Naive thymus-derived CD4-positive, alpha-beta T cell (primary cell): ENCODE measurements around the gene PTTG2. TPM values are rescaled to one million over a fixed set of nuclear protein-coding genes. Genes with fewer than 3 reads are reported as not detected.
A peak's percentile ranks its signal among the peaks of the same experiment; 100 is the strongest.

Experiments
- ATAC-seq: fragments of 150-1000 bp; cut with Tn5 transposase; 2 replicates; pipeline ENCODE4 v1.10.0; 2021; ENCODE audit warnings: mild to moderate bottlenecking, moderate library complexity
- CTCF ChIA-PET: fragments of 350-600 bp; sonication (Branson Sonifier 250); formaldehyde crosslinking; loops from one replicate; lab custom pipeline; 2021; ENCODE audit warnings: antibody characterized with exemption; lab: Charles Lee
- POLR2A ChIA-PET: fragments of 350-600 bp; sonication (Branson Sonifier 250); formaldehyde crosslinking; loops from one replicate; lab custom pipeline; 2021; ENCODE audit warnings: antibody characterized with exemption, inconsistent platforms; lab: Charles Lee
- DNase-seq, 9 donors: peaks; one replicate each; pipeline versions ENCODE4 v3.0.0 to v3.0.0-alpha.2; 2020 to 2022; ENCODE audit warnings: mixed read lengths in 1 of 9
- H3K27ac ChIP-seq: one replicate; pipeline ENCODE4 v1.7.0; 2013; ENCODE audit warnings: mild to moderate bottlenecking, low read depth, low read length, moderate library complexity
- H3K27me3 ChIP-seq, 2 donors: one replicate each; pipeline ENCODE4 v1.7.0; 2013; ENCODE audit warnings: low read length in 2 of 2, mild to moderate bottlenecking in 2 of 2, moderate library complexity in 2 of 2; ENCODE audit not compliant: control insufficient read depth in 2 of 2, insufficient read depth in 2 of 2
- H3K36me3 ChIP-seq, 3 experiments: 1 replicate in 2 of 3; 2 replicates in 1 of 3; pipeline ENCODE4 v1.7.0; 2013; ENCODE audit warnings: low read length in 3 of 3, mild to moderate bottlenecking in 3 of 3, moderate library complexity in 1 of 3; ENCODE audit not compliant: insufficient read depth in 3 of 3, control insufficient read depth in 2 of 3
- H3K4me1 ChIP-seq, 2 donors: one replicate each; pipeline ENCODE4 v1.7.0; 2013; ENCODE audit warnings: low read length in 2 of 2, mild to moderate bottlenecking in 2 of 2, moderate library complexity in 1 of 2; ENCODE audit not compliant: control insufficient read depth in 2 of 2, insufficient read depth in 2 of 2
- H3K4me3 ChIP-seq: 2 replicates; pipeline ENCODE4 v1.7.0; 2013; ENCODE audit warnings: mild to moderate bottlenecking, low read length
- H3K9me3 ChIP-seq, 3 experiments: 1 replicate in 2 of 3; 2 replicates in 1 of 3; pipeline ENCODE4 v1.7.0; 2013; ENCODE audit warnings: low read length in 3 of 3; ENCODE audit not compliant: control insufficient read depth in 2 of 3
- H3K27ac Mint-ChIP-seq, 9 donors: one replicate each; pipeline ENCODE4 v1.8.0; 2020 to 2022; ENCODE audit warnings: mixed read lengths in 9 of 9, mild to moderate bottlenecking in 8 of 9, moderate library complexity in 5 of 9, inconsistent platforms in 2 of 9
- H3K27me3 Mint-ChIP-seq, 5 donors: one replicate each; pipeline ENCODE4 v1.8.0; 2021 to 2022; ENCODE audit warnings: mixed read lengths in 5 of 5, mild to moderate bottlenecking in 1 of 5
- H3K36me3 Mint-ChIP-seq, 5 donors: one replicate each; pipeline ENCODE4 v1.8.0; 2020 to 2022; ENCODE audit warnings: mixed read lengths in 5 of 5, mild to moderate bottlenecking in 3 of 5, inconsistent platforms in 1 of 5
- H3K4me1 Mint-ChIP-seq, 7 donors: one replicate each; pipeline ENCODE4 v1.8.0; 2020 to 2022; ENCODE audit warnings: mixed read lengths in 7 of 7, mild to moderate bottlenecking in 3 of 7, inconsistent platforms in 1 of 7
- H3K4me3 Mint-ChIP-seq, 10 donors: one replicate each; pipeline ENCODE4 v1.8.0; 2020 to 2022; ENCODE audit warnings: mild to moderate bottlenecking in 10 of 10, mixed read lengths in 10 of 10, moderate library complexity in 6 of 10, inconsistent platforms in 2 of 10
- H3K9me3 Mint-ChIP-seq, 11 donors: one replicate each; pipeline ENCODE4 v1.8.0; 2020 to 2022; ENCODE audit warnings: mixed read lengths in 11 of 11, mild to moderate bottlenecking in 4 of 11, inconsistent platforms in 1 of 11, moderate library complexity in 1 of 11
- intact Hi-C, 2 donors: fragments of 100-400 bp; cut with micrococcal nuclease; formaldehyde crosslinking; loops; one replicate each; pipeline ENCODE4 v1.15.1; 2023
- polyA plus RNA-seq, 2 donors: library from polyadenylated mRNA; unstranded; fragments of 300-500 nt; fragmentation: Illumina TruSeq; gene quantifications; one replicate each; pipeline ENCODE4 v1.2.3, GENCODE V29; 2021
- total RNA-seq, 6 experiments: library from RNA in 5 of 6; stranded (reverse) in 5 of 6; gene quantifications; 1 replicate in 5 of 6; 2 replicates in 1 of 6; pipeline ENCODE4 v1.2.3 and lab custom pipeline; 2021 to 2026

Gene PTTG2
- total and polyA plus RNA-seq, 7 experiments from 2014 or later: 0.56 to 2.5 (median 1.6) TPM

DNA sequence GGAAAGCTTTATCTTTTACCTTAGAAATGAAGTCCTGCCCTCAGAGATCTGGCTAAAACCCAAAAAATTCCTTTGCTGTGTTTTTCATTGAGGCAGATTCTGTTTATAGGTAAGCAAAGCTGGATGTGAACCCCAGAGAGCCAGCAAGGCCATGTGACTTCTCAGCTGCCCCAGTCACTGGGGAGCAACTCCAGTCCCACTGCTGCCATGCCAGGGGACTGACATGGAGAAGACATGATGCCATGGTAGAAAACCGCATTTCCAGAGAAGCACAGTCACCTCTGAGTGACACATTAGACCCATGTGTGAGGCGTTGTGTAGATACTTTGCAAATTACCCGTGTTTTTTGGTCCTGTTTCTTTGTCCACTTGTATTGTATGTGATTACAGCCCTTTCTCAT is 45.4 kb downstream of the PTTG2 start:
- Mint-ChIP-seq H3K27ac (peak overlapping the region in 1 of 9 donors; percentile 11), H3K36me3 (no peaks in the 10 kb centered on the region), H3K9me3 (no peaks in the 10 kb centered on the region), H3K27me3 (peaks cover 0 to 2% (median 0%) of the 10 kb centered on the region in 5 donors), H3K4me3 (no peak overlapping the region), H3K4me1 (peaks cover 6 to 66% (median 39%) of the 10 kb centered on the region in 7 donors)
- CTCF ChIA-PET: interaction anchor here (0.6 kb wide), 2 partner anchors 399 to 585 kb away, joined by 3 read pairs; no protein-coding TSS in a partner anchor
- DNase-seq (no peak), ATAC-seq (no peak)
- POLR2A ChIA-PET: no interaction called here
- Histone ChIP-seq H3K9me3 (no peaks in the 10 kb centered on the region), H3K4me3 (no peak overlapping the region), H3K27ac (no peak overlapping the region), H3K36me3 (no peaks in the 10 kb centered on the region), H3K4me1 (peaks cover 0 to 14% of the 10 kb centered on the region in 2 donors), H3K27me3 (no peaks in the 10 kb centered on the region)
- intact Hi-C loops: no loop called here

DNA sequence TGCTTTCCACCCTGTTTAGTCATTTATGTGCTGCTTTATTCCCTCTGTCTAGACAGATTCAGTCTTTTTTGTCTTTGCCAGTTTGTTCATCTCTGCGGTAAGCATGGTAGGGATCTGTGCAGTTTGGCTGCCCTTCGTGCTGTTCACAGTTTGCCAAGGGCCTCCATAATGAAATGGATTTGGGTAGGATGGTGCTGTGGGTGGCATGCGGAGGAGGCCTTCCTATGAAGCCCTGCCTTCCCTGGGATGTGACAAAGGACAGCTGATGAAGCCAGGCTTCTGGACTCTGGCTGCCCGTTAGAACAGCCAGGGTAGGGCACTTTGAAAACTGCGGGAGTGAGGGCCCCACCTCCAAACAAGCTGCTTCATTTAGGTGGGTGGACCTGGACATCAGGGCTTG is 47.4 kb downstream of the PTTG2 start:
- ATAC-seq (no peak), DNase-seq (no peak)
- no peak overlapping the region for H3K4me3 Mint-ChIP-seq
- H3K36me3 ChIP-seq: no peaks in the 10 kb centered on the region
- H3K4me1 Mint-ChIP-seq: peaks cover 13 to 61% (median 37%) of the 10 kb centered on the region in 7 donors
- POLR2A ChIA-PET: no interaction called here
- peaks cover 0 to 10% of the 10 kb centered on the region in 2 donors for H3K4me1 ChIP-seq
- no peak overlapping the region for H3K27ac ChIP-seq
- H3K27ac Mint-ChIP-seq: peak overlapping the region in 1 of 9 donors; percentile 52
- CTCF ChIA-PET: no interaction called here
- no peaks in the 10 kb centered on the region for H3K27me3 ChIP-seq
- no peaks in the 10 kb centered on the region for H3K9me3 Mint-ChIP-seq
- H3K36me3 Mint-ChIP-seq: no peaks in the 10 kb centered on the region
- H3K9me3 ChIP-seq: no peaks in the 10 kb centered on the region
- H3K27me3 Mint-ChIP-seq: peaks cover 0 to 2% (median 0%) of the 10 kb centered on the region in 5 donors
- no peak overlapping the region for H3K4me3 ChIP-seq
- intact Hi-C loops: no loop called here

DNA sequence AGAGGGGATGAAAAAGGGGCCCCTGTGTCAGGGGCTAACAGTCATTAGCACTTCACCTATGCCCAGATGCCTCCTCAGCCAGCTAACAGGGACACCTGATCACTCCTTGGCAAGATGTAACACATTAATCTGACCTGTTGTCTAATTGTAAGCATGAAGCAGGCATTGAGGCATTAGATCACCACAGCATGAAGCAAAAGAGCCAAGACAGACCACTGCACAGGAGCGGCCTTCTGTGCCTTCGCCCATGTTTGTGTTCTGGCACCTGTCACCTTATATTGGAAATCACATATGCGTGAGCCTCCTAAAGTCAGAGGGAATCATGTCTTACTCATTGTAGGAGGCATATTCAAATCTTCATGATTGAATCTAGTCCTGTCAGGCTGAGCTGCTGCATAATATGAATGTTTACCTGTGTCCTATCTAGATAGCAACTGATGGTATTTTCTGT is 48.4 kb downstream of the PTTG2 start:
- DNase-seq (no peak), ATAC-seq (no peak)
- Mint-ChIP-seq H3K27ac (no peak overlapping the region), H3K27me3 (peaks cover 0 to 2% (median 0%) of the 10 kb centered on the region in 5 donors), H3K9me3 (no peaks in the 10 kb centered on the region), H3K36me3 (peaks cover 0 to under 1% (median 0%) of the 10 kb centered on the region in 5 donors), H3K4me3 (no peak overlapping the region), H3K4me1 (peaks cover 9 to 53% (median 29%) of the 10 kb centered on the region in 7 donors)
- no peak overlapping the region for H3K4me3 ChIP-seq
- no peaks in the 10 kb centered on the region for H3K27me3 ChIP-seq
- H3K36me3 ChIP-seq: no peaks in the 10 kb centered on the region
- H3K27ac ChIP-seq: no peak overlapping the region
- no peaks in the 10 kb centered on the region for H3K9me3 ChIP-seq
- ChIA-PET POLR2A (no interaction called here), CTCF (no interaction called here)
- H3K4me1 ChIP-seq: peaks cover 0 to 4% of the 10 kb centered on the region in 2 donors
- intact Hi-C loops: no loop called here

- ChIA-PET CTCF (no interaction called here), POLR2A (no interaction called here)
- H3K4me1 Mint-ChIP-seq: peaks cover 9 to 47% (median 27%) of the 10 kb centered on the region in 7 donors
- Histone ChIP-seq H3K4me1 (no peaks in the 10 kb centered on the region), H3K9me3 (no peaks in the 10 kb centered on the region), H3K4me3 (no peak overlapping the region), H3K27me3 (no peaks in the 10 kb centered on the region), H3K36me3 (peaks cover 0 to 4% (median 0%) of the 10 kb centered on the region in 3 experiments), H3K27ac (no peak overlapping the region)
- H3K27me3 Mint-ChIP-seq: peaks cover 0 to 2% (median 0%) of the 10 kb centered on the region in 5 donors
- no peak overlapping the region for H3K27ac Mint-ChIP-seq
- no peak for DNase-seq
- peaks cover 0 to 8% (median 0%) of the 10 kb centered on the region in 5 donors for H3K36me3 Mint-ChIP-seq
- no peaks in the 10 kb centered on the region for H3K9me3 Mint-ChIP-seq
- ATAC-seq: no peak
- intact Hi-C loops: no loop called here
- no peak overlapping the region for H3K4me3 Mint-ChIP-seq
These were observed 49.2 kb downstream of the PTTG2 start for GRCh38 chr4:38009421-38009820.

DNA sequence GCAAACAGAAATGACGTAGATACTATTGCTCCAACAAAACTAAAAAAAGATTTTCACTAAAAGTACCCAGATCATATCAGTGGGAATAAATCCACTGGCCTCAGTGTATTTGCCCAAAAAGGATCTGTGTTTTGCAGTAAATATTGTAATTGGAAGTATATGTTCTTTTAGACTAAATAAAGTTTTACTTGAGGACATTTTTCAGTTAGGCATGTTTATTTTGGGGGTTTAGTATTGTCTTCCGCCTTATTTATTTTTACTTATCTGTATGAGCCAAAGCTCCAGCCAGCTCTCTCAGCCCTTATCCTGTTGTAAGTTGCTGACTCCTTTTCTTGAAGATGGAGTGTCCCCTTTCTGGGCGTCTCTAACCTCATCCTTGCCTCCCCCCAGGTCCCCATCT is 49.8 kb downstream of the PTTG2 start:
- no peaks in the 10 kb centered on the region for H3K27me3 ChIP-seq
- Mint-ChIP-seq H3K9me3 (no peaks in the 10 kb centered on the region), H3K4me1 (peaks cover 9 to 41% (median 22%) of the 10 kb centered on the region in 7 donors), H3K4me3 (no peak overlapping the region), H3K36me3 (peaks cover 0 to 13% (median 0%) of the 10 kb centered on the region in 5 donors), H3K27ac (no peak overlapping the region), H3K27me3 (peaks cover 0 to 2% (median 0%) of the 10 kb centered on the region in 5 donors)
- no peaks in the 10 kb centered on the region for H3K9me3 ChIP-seq
- ChIA-PET CTCF (no interaction called here), POLR2A (no interaction called here)
- DNase-seq (no peak), ATAC-seq (no peak)
- H3K4me3 ChIP-seq: no peak overlapping the region
- no peak overlapping the region for H3K27ac ChIP-seq
- H3K36me3 ChIP-seq: peaks cover 0 to 8% (median 0%) of the 10 kb centered on the region in 3 experiments
- H3K4me1 ChIP-seq: no peaks in the 10 kb centered on the region
- intact Hi-C loops: no loop called here

Other genes starting within 250 kb of the PTTG2 start
- 10 to 100 TPM; 14.4 to 35.2 (median 18.7) TPM for gene PGM2, start 133.7 kb upstream of the PTTG2 start, total RNA-seq
- gene PGM2, start 133.7 kb upstream of the PTTG2 start, polyA plus RNA-seq: 10 to 100 TPM; 15.9 to 20.7 TPM
- gene TBC1D1, start 69.3 kb upstream of the PTTG2 start, total RNA-seq: 10 to 100 TPM; 44.6 to 66.8 (median 49.6) TPM
- 10 to 100 TPM; 19.4 to 27.6 TPM for gene TBC1D1, start 69.3 kb upstream of the PTTG2 start, polyA plus RNA-seq